Gastroesophageal sphincter (tissue), 4 donors: Measurements from ENCODE around the gene DGKI. TPM values are rescaled to one million over a fixed set of nuclear protein-coding genes. Genes with fewer than 3 reads are reported as not detected.

ENCODE experiments used
- ATAC-seq: fragments of 150-250 bp; one replicate; pipeline ENCODE4 v1.9.1; 2016; ENCODE audit warnings: mild to moderate bottlenecking, moderate library complexity
- H3K27ac ChIP-seq, 4 donors: fragments of 200-600 bp; sonication (generic) in 3 of 4; 1 replicate in 3 of 4; 2 replicates in 1 of 4; pipeline ENCODE4 v1.5.1; 2016 to 2019
- H3K27me3 ChIP-seq: fragments of 200-600 bp; sonication (generic); one replicate; pipeline ENCODE4 v1.5.1; 2019
- H3K36me3 ChIP-seq, 2 donors: fragments of 200-600 bp; sonication (generic); one replicate each; pipeline ENCODE4 v1.5.1; 2019; ENCODE audit warnings: control low read depth in 1 of 2
- H3K4me1 ChIP-seq, 3 donors: fragments of 200-600 bp; sonication (generic); 1 replicate in 2 of 3; 2 replicates in 1 of 3; pipeline ENCODE4 v1.5.1; 2016 to 2019; ENCODE audit warnings: control low read depth in 2 of 3
- H3K4me3 ChIP-seq, 2 donors: fragments of 200-600 bp; sonication (generic); one replicate each; pipeline ENCODE4 v1.5.1; 2019; ENCODE audit warnings: mild to moderate bottlenecking in 1 of 2, moderate library complexity in 1 of 2
- H3K9me3 ChIP-seq, 3 donors: fragments of 200-600 bp; sonication (generic); one replicate each; pipeline ENCODE4 v1.5.1; 2017 to 2019; ENCODE audit warnings: control low read depth in 2 of 3
- CTCF ChIP-seq, 4 experiments: fragments of 200-600 bp in 2 of 4; fragments of 450-650 bp in 2 of 4; sonication (generic) in 1 of 4; IDR thresholded peaks; one replicate each; pipeline ENCODE4 v1.5.1; 2017 to 2019; ENCODE audit warnings: antibody characterized with exemption in 4 of 4, mild to moderate bottlenecking in 2 of 4, moderate library complexity in 2 of 4
- EP300 ChIP-seq: sonication (generic); formaldehyde crosslinking; IDR thresholded peaks from one replicate; pipeline ENCODE4 v1.6.1; 2017; ENCODE audit warnings: antibody characterized with exemption, mild to moderate bottlenecking
- POLR2A ChIP-seq, 2 donors: fragments of 450-650 bp; IDR thresholded peaks; one replicate each; pipeline ENCODE4 v1.6.1; 2017; ENCODE audit warnings: antibody characterized with exemption in 2 of 2, mild to moderate bottlenecking in 2 of 2, moderate library complexity in 1 of 2
- POLR2AphosphoS5 ChIP-seq: sonication (generic); formaldehyde crosslinking; IDR thresholded peaks from one replicate; pipeline ENCODE4 v1.6.1; 2017; ENCODE audit warnings: antibody characterized with exemption
- WGBS, 2 donors: methylation state at CpG; one replicate each; pipeline ENCODE4 v1.1.5; 2018; ENCODE audit warnings: low coverage in 1 of 2; 5-methylcytosine and 5-hydroxymethylcytosine counted together
- total RNA-seq, 4 donors: library from RNA; depleted of rRNA; stranded (reverse); fragments of >200 nt; gene quantifications; one replicate each; pipeline ENCODE4 v1.1.0, GENCODE V29; 2016

DGKI gene
- total RNA-seq, 4 donors from 2014 or later = 0.27 to 4.8 (median 3.2) TPM

- Histone ChIP-seq H3K4me1 (no peaks in the 10 kb centered on the region), H3K9me3 (no peaks in the 10 kb centered on the region), H3K27me3 (no peaks in the 10 kb centered on the region), H3K4me3 (no peak overlapping the region), H3K36me3 (no peaks in the 10 kb centered on the region), H3K27ac (no peak overlapping the region)
- no peak for ATAC-seq
- TF ChIP-seq CTCF (IDR thresholded peaks at IDR 0.05) (no peak), POLR2AphosphoS5 (no peak), POLR2A (IDR thresholded peaks at IDR 0.05) (no peak), EP300 (no peak)
- WGBS, 2 donors = 26 to 40% methylated on average over 2 to 3 of the region's 3 CpGs
Measured at GRCh38 chr7:137628216-137628615, 218.6 kb downstream of the DGKI start.

DNA sequence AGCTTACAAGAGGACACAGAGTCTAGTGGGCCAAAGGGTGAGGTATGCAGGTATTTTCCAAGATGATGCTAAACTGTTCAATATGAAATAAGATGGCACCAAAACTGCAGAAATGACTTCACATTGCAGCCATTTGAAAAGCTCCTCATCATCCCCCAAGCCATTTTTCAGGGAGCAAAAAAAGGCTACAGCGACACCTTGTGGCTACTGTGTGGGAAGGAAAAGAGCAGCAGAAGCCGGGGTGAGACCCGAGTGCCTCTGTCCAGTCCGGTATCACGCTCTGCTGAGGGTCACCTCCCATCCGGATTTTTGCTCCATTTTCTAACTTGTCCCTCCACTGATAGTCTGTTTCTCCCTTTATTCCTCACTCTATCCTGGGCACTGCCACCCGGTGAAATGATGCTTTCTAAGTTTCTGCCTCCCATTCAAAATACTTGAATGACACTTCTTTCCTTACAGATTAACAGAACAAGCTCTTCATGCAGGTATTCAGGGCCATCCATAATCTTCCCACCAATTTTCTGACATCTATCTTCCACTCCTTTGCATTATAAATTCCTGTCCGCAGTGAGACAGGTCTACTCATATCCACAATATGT, 220.2 kb downstream of the DGKI start:
- no peak overlapping the region for H3K27ac ChIP-seq
- H3K27me3 ChIP-seq = no peaks in the 10 kb centered on the region
- peak; percentile 30 to 76 (median 46) for TF ChIP-seq CTCF (IDR thresholded peaks at IDR 0.05)
- TF ChIP-seq POLR2AphosphoS5 = no peak
- TF ChIP-seq POLR2A (IDR thresholded peaks at IDR 0.05) = no peak
- TF ChIP-seq EP300 = no peak
- H3K9me3 ChIP-seq = no peaks in the 10 kb centered on the region
- H3K4me1 ChIP-seq = no peaks in the 10 kb centered on the region
- no peak overlapping the region for H3K4me3 ChIP-seq
- no peak for ATAC-seq
- 25 to 27% methylated on average over 8 of the region's 8 CpGs for WGBS, 2 donors
- no peaks in the 10 kb centered on the region for H3K36me3 ChIP-seq

GRCh38 chr7:137625197-137625596, 221.6 kb downstream of the DGKI start:
- Histone ChIP-seq H3K4me1 (no peaks in the 10 kb centered on the region), H3K36me3 (no peaks in the 10 kb centered on the region), H3K9me3 (no peaks in the 10 kb centered on the region), H3K4me3 (no peak overlapping the region), H3K27ac (no peak overlapping the region), H3K27me3 (no peaks in the 10 kb centered on the region)
- WGBS, 2 donors = 76 to 100% methylated on average over 1 to 3 of the region's 7 CpGs
- TF ChIP-seq POLR2AphosphoS5 (no peak), POLR2A (IDR thresholded peaks at IDR 0.05) (no peak), CTCF (IDR thresholded peaks at IDR 0.05) (no peak), EP300 (no peak)
- ATAC-seq = no peak

GRCh38 chr7:137619181-137619580, 227.6 kb downstream of the DGKI start:
- WGBS, 2 donors = 75 to 100% methylated on average over 1 of the region's 1 CpG
- no peaks in the 10 kb centered on the region for H3K4me1 ChIP-seq
- ATAC-seq = no peak
- no peaks in the 10 kb centered on the region for H3K36me3 ChIP-seq
- H3K4me3 ChIP-seq = no peak overlapping the region
- no peak for TF ChIP-seq CTCF (IDR thresholded peaks at IDR 0.05)
- TF ChIP-seq EP300 = no peak
- no peak for TF ChIP-seq POLR2AphosphoS5
- no peak for TF ChIP-seq POLR2A (IDR thresholded peaks at IDR 0.05)
- H3K9me3 ChIP-seq = no peaks in the 10 kb centered on the region
- no peaks in the 10 kb centered on the region for H3K27me3 ChIP-seq
- no peak overlapping the region for H3K27ac ChIP-seq

- Histone ChIP-seq H3K27ac (no peak overlapping the region), H3K27me3 (no peaks in the 10 kb centered on the region), H3K4me3 (no peak overlapping the region), H3K36me3 (no peaks in the 10 kb centered on the region), H3K4me1 (no peaks in the 10 kb centered on the region), H3K9me3 (no peaks in the 10 kb centered on the region)
- TF ChIP-seq POLR2A (IDR thresholded peaks at IDR 0.05) (no peak), CTCF (IDR thresholded peaks at IDR 0.05) (no peak), EP300 (no peak), POLR2AphosphoS5 (no peak)
- ATAC-seq = no peak
- 83 to 100% methylated on average over 1 of the region's 1 CpG for WGBS, 2 donors
Measured at GRCh38 chr7:137618748-137619147, 228.0 kb downstream of the DGKI start.
